SU-DHL-6 (cell line): ENCODE results near the gene C5orf47.

ENCODE experiments used
- H2AFZ ChIP-seq: fragments of 200-600 bp; sonication (generic); 2 replicates; pipeline ENCODE4 v1.6.1; 2014; ENCODE audit warnings: low read depth, mild to moderate bottlenecking, moderate library complexity, mixed read lengths, antibody characterized with exemption, low read length; ENCODE audit not compliant: severe bottlenecking
- H3F3A ChIP-seq: fragments of 200-600 bp; shearing (Covaris generic); 2 replicates; pipeline ENCODE4 v1.6.0; 2016; ENCODE audit warnings: antibody characterized with exemption, mild to moderate bottlenecking; ENCODE audit not compliant: insufficient read depth
- H3K27ac ChIP-seq: fragments of 200-600 bp; sonication (generic); 2 replicates; pipeline ENCODE4 v1.5.1; 2016; ENCODE audit warnings: low read depth, mild to moderate bottlenecking, low read length, moderate library complexity, mixed read lengths
- H3K27me3 ChIP-seq: fragments of 200-600 bp; sonication (generic), shearing (Covaris generic); 2 replicates; pipeline ENCODE4 v1.6.0; 2014; ENCODE audit warnings: mild to moderate bottlenecking, low read length
- H3K36me3 ChIP-seq: fragments of 200-600 bp; sonication (generic); 2 replicates; pipeline ENCODE4 v1.6.1; 2014; ENCODE audit warnings: mild to moderate bottlenecking, low read length, mixed read lengths
- H3K4me2 ChIP-seq: fragments of 300-600, 200-600 bp; shearing (Covaris generic), sonication (generic); 2 replicates; pipeline ENCODE4 v1.6.0; 2014; ENCODE audit warnings: low read length, low read depth, mild to moderate bottlenecking; ENCODE audit not compliant: poor library complexity, severe bottlenecking
- H3K4me3 ChIP-seq: fragments of 200-600 bp; sonication (generic); 2 replicates; pipeline ENCODE4 v1.5.1; 2014; ENCODE audit warnings: antibody characterized with exemption, low read length, mild to moderate bottlenecking, mixed read lengths; ENCODE audit not compliant: insufficient read depth, poor library complexity, severe bottlenecking
- H3K79me2 ChIP-seq: fragments of 200-600 bp; sonication (generic); 2 replicates; pipeline ENCODE4 v1.6.1; 2014; ENCODE audit warnings: mild to moderate bottlenecking, low read length, moderate library complexity; ENCODE audit not compliant: insufficient read depth
- H3K9ac ChIP-seq: fragments of 200-600 bp; sonication (generic); 2 replicates; pipeline ENCODE4 v1.7.0; 2014; ENCODE audit warnings: mild to moderate bottlenecking, low read length
- H3K9me2 ChIP-seq: fragments of 200-600 bp; sonication (generic); replicated peaks from 2 replicates; pipeline ENCODE4 v1.6.1; 2014; ENCODE audit warnings: low read length; ENCODE audit not compliant: insufficient read depth
- H3K9me3 ChIP-seq: fragments of 200-600 bp; sonication (generic); 2 replicates; pipeline ENCODE4 v1.6.1; 2014; ENCODE audit warnings: low read length, mixed read lengths; ENCODE audit not compliant: insufficient read depth
- H4K20me1 ChIP-seq: fragments of 200-600 bp; sonication (generic); 2 replicates; pipeline ENCODE4 v1.6.1; 2014; ENCODE audit warnings: low read depth, mild to moderate bottlenecking, antibody characterized with exemption, low read length, moderate library complexity, mixed read lengths
- CTCF ChIP-seq: fragments of 200-600 bp; sonication (generic); IDR thresholded peaks from one replicate; pipeline ENCODE4 v1.5.1; 2017; ENCODE audit warnings: antibody characterized with exemption, mild to moderate bottlenecking, low read length, moderate library complexity; ENCODE audit not compliant: insufficient read depth, poor library complexity, severe bottlenecking
- EZH2phosphoT487 ChIP-seq: fragments of 200-600 bp; sonication (generic), shearing (Covaris generic); conservative IDR thresholded peaks from 2 replicates; pipeline ENCODE4 v1.6.1; 2018; ENCODE audit warnings: mild to moderate bottlenecking, antibody characterized with exemption, low read length, moderate library complexity, mixed read lengths

Gene C5orf47

GRCh38 chr5:174000076-174000475 is 11.1 kb downstream of the C5orf47 start:
- H3F3A ChIP-seq = no peaks in the 10 kb centered on the region
- no peaks in the 10 kb centered on the region for H3K9me2 ChIP-seq
- H3K4me3 ChIP-seq = no peak overlapping the region
- H3K9ac ChIP-seq = no peak overlapping the region
- H4K20me1 ChIP-seq = no peaks in the 10 kb centered on the region
- H3K79me2 ChIP-seq = no peaks in the 10 kb centered on the region
- no peak for TF ChIP-seq EZH2phosphoT487
- H2AFZ ChIP-seq = no peak overlapping the region
- no peak overlapping the region for H3K4me2 ChIP-seq
- no peaks in the 10 kb centered on the region for H3K36me3 ChIP-seq
- H3K9me3 ChIP-seq = no peaks in the 10 kb centered on the region
- no peak overlapping the region for H3K27ac ChIP-seq
- 0 out of 2 replicates have a peak, but pooled peaks cover 4% of the 10 kb centered on the region for H3K27me3 ChIP-seq

- no peaks in the 10 kb centered on the region for H3K9me3 ChIP-seq
Measured at GRCh38 chr5:174003795-174004194, 14.8 kb downstream of the C5orf47 start.

GRCh38 chr5:174008922-174009321 is 20.0 kb downstream of the C5orf47 start:
- Histone ChIP-seq H4K20me1 (no peaks in the 10 kb centered on the region), H3K4me2 (no peak overlapping the region), H3K27me3 (peaks cover 4% of the 10 kb centered on the region; the same call in 1 of the 2 replicates), H3K9me3 (no peaks in the 10 kb centered on the region), H3K9ac (no peak overlapping the region), H3K36me3 (no peaks in the 10 kb centered on the region), H3K9me2 (no peaks in the 10 kb centered on the region), H2AFZ (no peak overlapping the region), H3K79me2 (no peaks in the 10 kb centered on the region), H3F3A (no peaks in the 10 kb centered on the region), H3K4me3 (no peak overlapping the region), H3K27ac (no peak overlapping the region)
- TF ChIP-seq CTCF (no peak), EZH2phosphoT487 (no peak)

More at GRCh38 chr5:174003795-174004194, 14.8 kb downstream of the C5orf47 start:
- H3K36me3 ChIP-seq = no peaks in the 10 kb centered on the region
- no peaks in the 10 kb centered on the region for H3K9me2 ChIP-seq
- H3F3A ChIP-seq = no peaks in the 10 kb centered on the region
- H4K20me1 ChIP-seq = no peaks in the 10 kb centered on the region
- H3K27me3 ChIP-seq = 0 out of 2 replicates have a peak, but pooled peaks cover 8% of the 10 kb centered on the region
- TF ChIP-seq CTCF = no peak
- no peak for TF ChIP-seq EZH2phosphoT487
- no peak overlapping the region for H3K27ac ChIP-seq
- H3K9ac ChIP-seq = no peak overlapping the region
- H2AFZ ChIP-seq = no peak overlapping the region
- no peak overlapping the region for H3K4me2 ChIP-seq
- H3K4me3 ChIP-seq = no peak overlapping the region
- H3K79me2 ChIP-seq = no peaks in the 10 kb centered on the region

GRCh38 chr5:174010365-174010764 is 21.4 kb downstream of the C5orf47 start:
- TF ChIP-seq CTCF = no peak
- no peak for TF ChIP-seq EZH2phosphoT487

More at GRCh38 chr5:174010365-174010764, 21.4 kb downstream of the C5orf47 start:
- H3K36me3 ChIP-seq = no peaks in the 10 kb centered on the region
- no peak overlapping the region for H3K4me2 ChIP-seq
- no peak overlapping the region for H3K27ac ChIP-seq
- H3K79me2 ChIP-seq = no peaks in the 10 kb centered on the region
- no peaks in the 10 kb centered on the region for H3F3A ChIP-seq
- no peaks in the 10 kb centered on the region for H3K9me3 ChIP-seq
- no peak overlapping the region for H3K4me3 ChIP-seq
- no peaks in the 10 kb centered on the region for H3K9me2 ChIP-seq
- peaks cover 4% of the 10 kb centered on the region; the same call in 1 of the 2 replicates for H3K27me3 ChIP-seq
- no peak overlapping the region for H3K9ac ChIP-seq
- H4K20me1 ChIP-seq = no peaks in the 10 kb centered on the region
- no peak overlapping the region for H2AFZ ChIP-seq
